Stimulated activated CD8-positive, alpha-beta memory T cell treated with anti-CD3 and anti-CD28 coated beads, Interleukin-7, amount 100 ng/mL, for 1 hour (primary cell): ENCODE results near the gene CTTN.
A peak's percentile ranks its signal among the peaks of the same experiment; 100 is the strongest.

Experiments
- DNase-seq, 2 donors: peaks; one replicate each; pipeline ENCODE4 v3.0.0-alpha.2; 2020; ENCODE audit warnings: low read depth in 2 of 2

The CTTN gene

GRCh38 chr11:70397983-70398833 lies at the start of gene CTTN:
Gene CTTN (plus strand): TSS chr11:70398529. CDS start chr11:70407298, 8,769 bp downstream.
- DNase-seq = peak; percentile 13 to 20

GRCh38 chr11:70348608-70349007 lies 49.7 kb upstream of the CTTN start:
- DNase-seq = no peak

DNA sequence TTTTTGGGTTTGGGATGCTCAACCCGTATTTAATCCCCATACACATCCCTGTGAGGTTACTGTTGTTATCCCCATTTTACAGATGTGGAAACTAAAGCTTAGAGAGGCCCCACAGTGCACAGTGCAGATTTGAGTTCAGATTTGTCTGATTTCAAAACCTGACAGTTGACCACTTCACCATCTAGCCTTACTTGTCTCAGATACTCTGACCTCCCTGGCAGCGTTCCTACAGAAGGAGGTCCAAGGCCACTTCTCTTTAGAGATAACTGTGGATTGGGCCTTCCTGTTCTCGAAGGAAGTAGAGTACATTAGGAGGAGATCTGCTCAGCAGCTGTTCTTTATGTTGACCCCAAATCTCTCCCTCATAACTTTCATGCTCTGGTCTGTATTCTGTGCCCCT lies 46.7 kb upstream of the CTTN start:
- no peak for DNase-seq

- no peak for DNase-seq
These were observed 46.2 kb upstream of the CTTN start for GRCh38 chr11:70352100-70352499.

- DNase-seq = no peak
These were observed 45.7 kb upstream of the CTTN start for GRCh38 chr11:70352601-70353000.

- no peak for DNase-seq
These were observed 45.0 kb upstream of the CTTN start for GRCh38 chr11:70353329-70353728.

- DNase-seq = no peak
These were observed 44.3 kb upstream of the CTTN start for GRCh38 chr11:70353900-70354568.

DNA sequence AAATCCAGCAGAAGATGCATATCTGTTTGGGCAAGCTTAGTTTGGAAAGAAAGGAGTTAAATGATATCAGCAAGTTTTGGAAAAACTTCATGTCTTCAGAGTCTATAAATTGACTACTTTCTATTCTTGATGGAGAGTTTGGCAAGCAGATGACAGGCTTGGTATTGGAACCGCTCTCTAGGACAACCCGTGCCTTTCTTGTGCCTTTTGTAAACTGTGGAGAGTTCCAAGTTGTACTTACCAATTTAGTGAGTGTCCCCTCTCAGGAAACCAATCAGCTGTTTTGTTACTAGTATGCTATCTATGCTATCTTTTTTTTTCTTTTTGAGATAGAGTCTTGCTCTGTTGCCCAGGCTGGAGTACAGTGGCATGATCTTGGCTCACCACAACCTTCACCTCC lies 43.7 kb upstream of the CTTN start:
- DNase-seq = no peak

DNA sequence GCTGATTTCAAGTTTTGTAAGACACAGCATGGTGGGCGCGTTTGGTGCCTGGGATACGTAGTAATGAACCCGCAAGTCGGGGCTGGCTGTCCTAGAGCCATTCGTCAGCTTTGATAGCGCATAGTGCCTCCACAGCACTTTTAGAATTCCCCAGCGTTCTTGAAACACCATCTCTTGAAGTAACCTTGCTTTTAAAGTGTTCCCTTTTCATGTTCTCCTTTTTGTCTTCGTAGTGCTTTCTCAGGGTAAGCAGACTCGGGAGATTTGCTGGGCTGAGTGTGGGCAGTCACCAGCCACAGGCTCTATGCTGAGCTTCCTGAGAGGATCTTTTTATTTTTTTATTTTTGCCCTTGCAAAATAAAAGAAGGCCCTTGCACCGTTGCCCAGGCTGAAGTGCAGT lies 39.6 kb upstream of the CTTN start:
- no peak for DNase-seq

DNA sequence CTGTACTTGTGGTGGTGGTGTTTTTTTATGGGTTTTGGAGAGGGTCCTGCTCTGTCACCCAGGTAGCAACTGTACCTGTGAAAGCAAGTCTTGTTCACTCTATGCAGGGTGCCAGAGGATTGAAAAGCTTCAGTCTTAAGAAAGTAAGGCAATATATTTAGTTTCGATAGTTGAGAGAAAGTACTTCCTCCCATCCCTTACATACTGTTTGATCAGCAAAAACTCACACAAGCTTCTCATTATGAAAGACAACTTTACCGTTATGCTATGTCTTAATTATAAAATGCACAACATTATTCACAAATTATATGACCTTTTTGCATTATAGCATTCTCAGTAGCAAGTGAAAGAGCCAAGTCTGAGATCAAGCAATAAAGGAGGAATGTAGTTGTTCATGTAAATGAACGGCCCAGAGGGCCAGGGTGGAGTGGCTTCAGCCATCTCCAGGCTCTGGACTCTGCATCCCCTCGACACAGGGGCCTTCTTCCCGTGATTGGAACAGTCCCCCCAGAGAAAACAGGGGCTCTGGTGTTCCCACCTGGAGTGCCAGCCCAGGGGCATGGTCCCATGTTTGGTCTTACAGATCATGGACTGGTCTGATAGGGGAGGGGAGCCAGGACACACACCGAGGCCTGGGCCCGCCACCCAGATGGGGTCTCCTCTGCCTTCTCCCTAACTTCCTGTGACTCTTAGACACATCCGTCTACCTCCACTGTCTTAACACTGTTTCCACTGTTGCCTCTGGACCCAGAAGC lies 38.7 kb upstream of the CTTN start:
- DNase-seq = no peak

DNA sequence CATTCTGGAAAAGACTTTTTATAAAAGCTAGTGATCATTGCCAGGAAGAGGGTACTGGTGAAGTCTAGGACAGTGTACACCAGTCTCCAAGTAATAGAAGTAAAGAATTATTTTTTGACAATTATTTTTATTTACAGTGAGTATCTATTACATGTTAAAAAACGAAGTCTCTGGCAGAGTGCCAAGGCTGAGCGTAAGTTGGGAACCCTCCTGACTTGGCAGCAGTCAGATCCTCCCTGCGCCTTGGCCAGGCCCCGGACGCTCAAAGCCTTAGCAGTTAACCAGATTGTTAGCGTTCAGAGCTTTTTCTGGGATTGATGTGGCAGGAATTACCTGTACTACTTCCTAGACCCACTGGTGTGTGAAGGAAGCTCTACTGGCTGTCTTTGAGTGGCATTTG lies 38.1 kb upstream of the CTTN start:
- no peak for DNase-seq

DNA sequence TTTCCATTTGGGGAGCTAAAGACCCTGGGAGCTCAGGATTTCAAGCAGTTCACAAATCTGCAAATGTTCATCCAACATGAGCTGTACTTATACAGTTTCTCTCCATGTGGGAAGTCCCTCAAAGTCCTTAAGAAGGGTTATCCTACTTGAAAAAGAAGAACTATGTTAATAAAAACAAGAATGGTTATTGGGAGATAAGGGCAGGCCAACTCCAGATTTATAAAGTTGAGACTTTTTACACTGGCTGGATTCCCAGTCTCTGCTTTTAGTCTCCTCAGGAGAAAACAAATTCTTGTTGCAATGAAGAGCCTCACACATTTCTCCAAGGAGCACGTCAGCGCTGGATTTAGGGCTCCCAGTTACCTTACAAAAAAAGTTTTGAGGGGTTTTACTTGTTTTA lies 34.2 kb upstream of the CTTN start:
- no peak for DNase-seq

- DNase-seq = peak; percentile 31 to 32
These were observed 33.4 kb upstream of the CTTN start for GRCh38 chr11:70364745-70365543.

- DNase-seq = no peak
These were observed 32.8 kb upstream of the CTTN start for GRCh38 chr11:70365544-70365927.

GRCh38 chr11:70367071-70367470 lies 31.3 kb upstream of the CTTN start:
- no peak for DNase-seq

DNA sequence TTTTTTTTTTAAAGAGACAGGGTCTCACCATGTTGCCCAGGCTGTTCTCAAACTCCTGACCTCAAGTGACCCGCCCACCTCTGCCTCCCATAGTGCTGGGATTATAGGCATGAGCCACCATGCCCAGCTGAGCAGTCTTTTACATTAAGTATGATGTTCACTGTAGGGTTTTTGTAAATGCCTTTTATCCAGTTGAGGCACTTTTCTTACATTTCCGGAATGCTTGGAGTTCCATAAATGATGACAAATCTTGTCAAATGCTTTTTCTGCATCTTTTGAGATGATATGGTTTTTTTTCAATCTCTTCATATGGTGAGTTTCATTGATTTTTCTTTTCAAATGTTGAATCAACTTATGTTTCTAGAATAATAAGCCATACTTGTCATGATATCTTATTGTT lies 29.4 kb upstream of the CTTN start:
- no peak for DNase-seq

DNA sequence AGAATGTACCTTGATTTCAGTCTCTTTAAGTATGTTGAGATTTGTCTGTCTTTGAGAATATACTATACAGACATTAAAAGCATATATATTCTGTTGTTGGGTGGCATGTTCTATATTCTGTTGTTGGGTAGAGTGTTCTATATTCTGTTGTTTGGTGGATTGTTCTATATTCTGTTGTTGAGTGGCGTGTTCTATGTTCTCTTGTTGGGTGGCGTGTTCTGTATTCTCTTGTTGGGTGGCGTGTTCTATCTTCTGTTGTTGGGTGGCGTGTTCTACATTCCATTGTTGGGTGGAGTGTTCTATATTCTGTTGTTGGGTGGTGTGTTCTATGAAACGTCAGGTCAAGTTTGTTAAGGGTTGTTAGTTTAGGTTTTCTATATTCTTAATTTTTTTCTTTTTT lies 27.1 kb upstream of the CTTN start:
- DNase-seq = no peak

DNA sequence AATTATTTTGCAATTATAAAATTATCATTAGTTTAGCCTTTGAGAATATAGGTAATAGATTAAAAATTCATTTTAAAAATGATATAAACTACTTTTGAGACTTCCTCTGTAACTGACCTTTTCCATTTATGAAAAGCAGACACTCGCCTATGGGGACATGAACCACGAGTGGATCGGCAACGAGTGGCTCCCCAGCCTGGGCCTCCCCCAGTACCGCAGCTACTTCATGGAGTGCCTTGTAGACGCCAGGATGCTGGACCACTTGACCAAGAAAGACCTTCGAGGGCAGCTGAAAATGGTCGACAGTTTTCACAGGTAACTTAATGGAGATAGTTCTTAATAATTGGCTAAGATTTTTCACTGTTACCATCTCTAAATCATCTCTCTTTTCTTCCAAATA lies 26.3 kb upstream of the CTTN start:
- DNase-seq = no peak

GRCh38 chr11:70376621-70377020 lies 21.7 kb upstream of the CTTN start:
- DNase-seq = no peak

GRCh38 chr11:70377645-70378044 lies 20.7 kb upstream of the CTTN start:
- DNase-seq = no peak

DNA sequence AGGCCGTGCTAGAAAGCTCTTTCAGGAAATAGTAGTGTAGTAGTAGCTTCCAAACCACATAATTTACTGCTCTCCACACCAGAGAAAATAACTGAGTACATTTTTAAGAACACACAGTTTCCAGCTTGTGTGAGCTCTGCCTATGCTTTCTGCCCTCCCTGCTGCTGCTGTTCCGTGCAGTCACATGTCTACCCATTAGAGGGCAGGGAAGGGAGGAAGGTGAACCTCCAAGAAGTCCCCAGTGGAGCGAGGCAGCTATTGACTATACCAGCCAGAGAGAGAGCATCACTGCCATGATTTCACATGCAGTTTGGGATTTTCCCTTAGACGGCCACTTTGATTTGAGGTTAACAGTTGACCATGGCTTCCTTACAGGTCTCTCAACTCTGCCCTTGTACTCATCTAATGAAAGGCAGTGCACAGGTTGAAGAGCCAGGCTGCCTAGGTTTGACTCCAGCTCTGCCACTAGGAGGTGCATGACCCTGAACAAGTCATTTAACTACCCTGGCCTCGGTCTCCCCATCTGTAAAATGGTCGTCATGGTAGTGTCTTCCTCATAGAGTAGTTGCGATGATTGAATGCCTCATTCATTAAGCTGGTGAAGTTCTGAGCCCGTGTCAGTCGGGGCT lies 19.7 kb upstream of the CTTN start:
- DNase-seq = no peak
